HCT116 (cell line): Measurements from ENCODE around the gene NRTN.

ENCODE experiments used
- POLR2AphosphoS5 ChIP-seq: IDR thresholded peaks from 2 replicates; pipeline ENCODE4 v1.6.1; 2011; ENCODE audit warnings: mild to moderate bottlenecking, low read depth, low read length, moderate library complexity
- TF ChIP-seq, protein P1 (sequence below), 3 experiments: fragments of 200-600 bp in 1 of 3; sonication (generic) in 1 of 3; IDR thresholded peaks in 2 of 3; conservative IDR thresholded peaks in 1 of 3; 2 replicates each; pipeline ENCODE4 v1.5.1; 2012 to 2017; ENCODE audit warnings: low read depth in 2 of 3, low read length in 2 of 3, antibody characterized with exemption in 1 of 3, borderline replicate concordance in 1 of 3, control low read depth in 1 of 3, mild to moderate bottlenecking in 1 of 3, mixed read lengths in 1 of 3, mixed run types in 1 of 3, moderate library complexity in 1 of 3; ENCODE audit not compliant: insufficient read depth in 1 of 3

DNA sequence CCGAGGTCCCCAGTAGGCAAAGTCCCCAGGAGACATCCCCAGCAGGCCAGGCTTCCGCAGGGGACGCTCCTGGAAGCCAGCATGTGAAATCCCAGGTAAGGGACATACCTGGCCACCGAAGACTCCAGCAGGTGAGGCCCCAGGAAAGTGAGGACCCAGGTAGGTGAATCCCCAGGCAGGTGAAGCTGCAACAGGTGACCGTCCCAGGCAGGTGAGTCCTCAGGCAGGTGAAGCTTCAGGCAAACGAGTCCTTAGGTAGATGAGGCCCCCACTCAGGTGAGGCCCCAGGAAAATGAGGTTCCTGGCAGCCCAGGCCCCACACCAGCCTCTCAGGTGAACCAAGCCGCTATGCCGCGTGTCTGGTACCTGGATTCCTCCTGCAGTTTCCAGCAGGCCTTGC is 26.3 kb downstream of the NRTN start:
- TF ChIP-seq POLR2AphosphoS5: no peak
- TF ChIP-seq, protein P1, sequence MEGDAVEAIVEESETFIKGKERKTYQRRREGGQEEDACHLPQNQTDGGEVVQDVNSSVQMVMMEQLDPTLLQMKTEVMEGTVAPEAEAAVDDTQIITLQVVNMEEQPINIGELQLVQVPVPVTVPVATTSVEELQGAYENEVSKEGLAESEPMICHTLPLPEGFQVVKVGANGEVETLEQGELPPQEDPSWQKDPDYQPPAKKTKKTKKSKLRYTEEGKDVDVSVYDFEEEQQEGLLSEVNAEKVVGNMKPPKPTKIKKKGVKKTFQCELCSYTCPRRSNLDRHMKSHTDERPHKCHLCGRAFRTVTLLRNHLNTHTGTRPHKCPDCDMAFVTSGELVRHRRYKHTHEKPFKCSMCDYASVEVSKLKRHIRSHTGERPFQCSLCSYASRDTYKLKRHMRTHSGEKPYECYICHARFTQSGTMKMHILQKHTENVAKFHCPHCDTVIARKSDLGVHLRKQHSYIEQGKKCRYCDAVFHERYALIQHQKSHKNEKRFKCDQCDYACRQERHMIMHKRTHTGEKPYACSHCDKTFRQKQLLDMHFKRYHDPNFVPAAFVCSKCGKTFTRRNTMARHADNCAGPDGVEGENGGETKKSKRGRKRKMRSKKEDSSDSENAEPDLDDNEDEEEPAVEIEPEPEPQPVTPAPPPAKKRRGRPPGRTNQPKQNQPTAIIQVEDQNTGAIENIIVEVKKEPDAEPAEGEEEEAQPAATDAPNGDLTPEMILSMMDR (IDR thresholded peaks at IDR 0.05 in 2 of 3, conservative IDR thresholded peaks at IDR 0.05 in 1 of 3; ENCODE audit: borderline replicate concordance in 1 of 3, insufficient read depth in 1 of 3, low read depth in 2 of 3, low read length in 2 of 3): no peak
